ENCODE data around the gene MAGI2. TPM values are rescaled to one million over a fixed set of nuclear protein-coding genes. Genes with fewer than 3 reads are reported as not detected.
"Not testable (repeated sequence)": the region's sequence is repeated elsewhere in the genome, so short reads cannot be mapped to it uniquely, and the experiment has no call there.

Gene MAGI2
- total RNA-seq, 1 donor from 2014 or later = 11.4 TPM

- Mint-ChIP-seq H3K4me1 (ENCODE audit: low read depth) (no peaks in the 10 kb centered on the region), H3K9me3 (ENCODE audit: low read depth) (no peaks in the 10 kb centered on the region), H3K27ac (no peak overlapping the region), H3K27me3 (no peaks in the 10 kb centered on the region), H3K4me3 (ENCODE audit: low read depth) (no peak overlapping the region), H3K36me3 (ENCODE audit: insufficient read depth) (no peaks in the 10 kb centered on the region)
- TF ChIP-seq CTCF (IDR thresholded peaks at IDR 0.05; ENCODE audit: unreplicated experiment) = no peak
- DNase-seq (ENCODE audit: low spot score, unreplicated experiment) = no peak
Measured at GRCh38 chr7:78296644-78297371, 1156.7 kb downstream of the MAGI2 start.

GRCh38 chr7:78296046-78296597 is 1157.3 kb downstream of the MAGI2 start:
- no peaks in the 10 kb centered on the region for H3K36me3 Mint-ChIP-seq (ENCODE audit: insufficient read depth)
- no peak overlapping the region for H3K4me3 Mint-ChIP-seq (ENCODE audit: low read depth)
- DNase-seq (ENCODE audit: low spot score, unreplicated experiment) = no peak
- no peak for TF ChIP-seq CTCF (IDR thresholded peaks at IDR 0.05; ENCODE audit: unreplicated experiment)
- no peaks in the 10 kb centered on the region for H3K9me3 Mint-ChIP-seq (ENCODE audit: low read depth)
- H3K27ac Mint-ChIP-seq = no peak overlapping the region
- no peaks in the 10 kb centered on the region for H3K4me1 Mint-ChIP-seq (ENCODE audit: low read depth)
- no peaks in the 10 kb centered on the region for H3K27me3 Mint-ChIP-seq

- DNase-seq (ENCODE audit: low spot score, unreplicated experiment); H3K9me3 Mint-ChIP-seq (ENCODE audit: low read depth); H3K36me3 Mint-ChIP-seq (ENCODE audit: insufficient read depth); H3K4me3 Mint-ChIP-seq (ENCODE audit: low read depth); H3K27ac Mint-ChIP-seq; H3K4me1 Mint-ChIP-seq (ENCODE audit: low read depth); H3K27me3 Mint-ChIP-seq: not testable (repeated sequence)
Measured at GRCh38 chr7:78289471-78289870, 1164.0 kb downstream of the MAGI2 start.

- no peaks in the 10 kb centered on the region for H3K36me3 Mint-ChIP-seq (ENCODE audit: insufficient read depth)
- DNase-seq (ENCODE audit: low spot score, unreplicated experiment) = no peak
- TF ChIP-seq CTCF (IDR thresholded peaks at IDR 0.05; ENCODE audit: unreplicated experiment) = no peak
- peaks cover 3% of the 10 kb centered on the region for H3K9me3 Mint-ChIP-seq (ENCODE audit: low read depth)
- no peaks in the 10 kb centered on the region for H3K4me1 Mint-ChIP-seq (ENCODE audit: low read depth)
- H3K27ac Mint-ChIP-seq = no peak overlapping the region
- H3K27me3 Mint-ChIP-seq = no peaks in the 10 kb centered on the region
- no peak overlapping the region for H3K4me3 Mint-ChIP-seq (ENCODE audit: low read depth)
Measured at GRCh38 chr7:78284945-78285344, 1168.5 kb downstream of the MAGI2 start.

- H3K27ac Mint-ChIP-seq = no peak overlapping the region
- H3K9me3 Mint-ChIP-seq (ENCODE audit: low read depth) = no peaks in the 10 kb centered on the region
- no peaks in the 10 kb centered on the region for H3K27me3 Mint-ChIP-seq
- H3K4me1 Mint-ChIP-seq (ENCODE audit: low read depth) = no peaks in the 10 kb centered on the region
- H3K36me3 Mint-ChIP-seq (ENCODE audit: insufficient read depth) = no peaks in the 10 kb centered on the region
- DNase-seq (ENCODE audit: low spot score, unreplicated experiment) = no peak
- no peak overlapping the region for H3K4me3 Mint-ChIP-seq (ENCODE audit: low read depth)
- no peak for TF ChIP-seq CTCF (IDR thresholded peaks at IDR 0.05; ENCODE audit: unreplicated experiment)
Measured at GRCh38 chr7:78280276-78280675, 1173.2 kb downstream of the MAGI2 start.

- Mint-ChIP-seq H3K27ac (peak overlapping the region; percentile 3), H3K4me3 (ENCODE audit: low read depth) (no peak overlapping the region), H3K4me1 (ENCODE audit: low read depth) (no peaks in the 10 kb centered on the region), H3K27me3 (no peaks in the 10 kb centered on the region), H3K9me3 (ENCODE audit: low read depth) (no peaks in the 10 kb centered on the region), H3K36me3 (ENCODE audit: insufficient read depth) (no peaks in the 10 kb centered on the region)
- no peak for DNase-seq (ENCODE audit: low spot score, unreplicated experiment)
- TF ChIP-seq CTCF (IDR thresholded peaks at IDR 0.05; ENCODE audit: unreplicated experiment) = no peak
Measured at GRCh38 chr7:78279457-78279856, 1174.0 kb downstream of the MAGI2 start.
